GM19324 (cell line): ENCODE data around the gene SPO11.

Experiments
- ATAC-seq: cut with Tn5 transposase; IDR thresholded peaks from one replicate; pipeline ENCODE4 v1.9.1; 2021; ENCODE audit warnings: mild to moderate bottlenecking, moderate library complexity; ENCODE audit not compliant: unreplicated experiment, low FRiP score

Gene SPO11

GRCh38 chr20:57387945-57388371, 58.4 kb downstream of the SPO11 start:
- ATAC-seq = no peak

GRCh38 chr20:57388953-57389694, 59.5 kb downstream of the SPO11 start:
- ATAC-seq = no peak

GRCh38 chr20:57389695-57390603, 60.3 kb downstream of the SPO11 start:
- ATAC-seq = no peak

GRCh38 chr20:57390604-57391438, 61.2 kb downstream of the SPO11 start, which contains the start of gene RBM38:
Gene RBM38, plus strand, starts transcription at chr20:57391396. Its CDS starts 186 bp downstream, at chr20:57391582.
- peak; percentile 55 for ATAC-seq

- peak; percentile 13 for ATAC-seq
Measured at GRCh38 chr20:57391439-57392301, 62.1 kb downstream of the SPO11 start.

GRCh38 chr20:57392512-57393271, 63.1 kb downstream of the SPO11 start:
- no peak for ATAC-seq
